Heart left ventricle (tissue), 13 donors: ENCODE results near the gene CD96.

Experiments
- CTCF ChIP-seq, 12 donors: fragments of 200-600 bp; sonication (generic) in 4 of 12; IDR thresholded peaks; one replicate each; pipeline versions ENCODE4 v1.5.0 to v1.8.0; 2018 to 2022; ENCODE audit warnings: antibody characterized with exemption in 12 of 12, mild to moderate bottlenecking in 5 of 12
- POLR2A ChIP-seq, 2 donors: fragments of 450-650 bp; IDR thresholded peaks; one replicate each; pipeline ENCODE4 v1.6.1; 2017; ENCODE audit warnings: antibody characterized with exemption in 2 of 2, mild to moderate bottlenecking in 2 of 2, moderate library complexity in 2 of 2
- donor health status: ischemic (EF 13 %, LVEDD 7.1; RV severe dilation, severe dysfunction).
- donor health status: DM: no; HTN: yes; CAD: no.
- donor health status: DM: no; HTN: no; CAD: no.
- donor health status: ischemic (EF 25% LVEDD 6.9; RV normal size, moderate dysfunction).
- donor health status: ischemic (EF 25% LVEDD 5.7; RV mildly dilated, moderate dysfunction).
- donor health status: ischemic (EF 35%, LVEDD 5.7; RV mildly dilated, moderate dysfunction).
- donor health status: nonischemic (EF 11% LVEDD 7.7; RV severe dilation, severe dysfunction).
- donor health status: DM: yes; HTN: yes; CAD: no.
- donor health status: PGD.
- donor health status: ischemic (EF 29% LVEDD 5.4; RV normal size, mild dysfunction).
- donor health status: nonischemic (EF 23%, LVEDD 6.1; RV moderate dilation, normal function).

GRCh38 chr3:111608383-111608782, 66.4 kb downstream of the CD96 start:
- TF ChIP-seq POLR2A (IDR thresholded peaks at IDR 0.05) (no peak), CTCF (IDR thresholded peaks at IDR 0.05) (no peak)
